Measurements from ENCODE around the gene NXPE3. TPM values are rescaled to one million over a fixed set of nuclear protein-coding genes. Genes with fewer than 3 reads are reported as not detected.

The NXPE3 gene
- total and polyA plus RNA-seq, 9 of the 15 experiments (the other 6 are each of a cell fraction or from before 2014, with no cell fraction given) = 0.25 to 2.5 (median 0.95) TPM

DNA sequence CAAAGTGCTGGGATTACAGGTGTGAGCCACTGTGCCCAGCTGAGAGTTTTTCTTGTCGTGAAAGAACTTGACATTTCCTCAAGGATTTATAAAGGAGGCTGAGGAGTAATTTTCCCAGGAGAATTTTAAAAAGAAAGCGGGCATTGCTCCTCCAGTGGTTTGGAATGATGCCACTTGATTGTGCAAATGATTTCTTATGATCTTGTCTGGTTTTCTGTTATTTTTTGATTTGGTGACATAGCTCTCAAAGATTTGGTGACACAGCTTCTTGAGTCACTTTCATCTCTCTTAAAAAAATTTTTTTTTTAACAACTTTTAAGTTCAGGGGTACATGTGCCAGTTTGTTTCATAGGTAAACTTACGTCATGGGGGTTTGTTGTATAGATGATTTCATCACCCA, 45.7 kb downstream of the NXPE3 start:
- H3K27me3 ChIP-seq (ENCODE audit: control insufficient read depth in 2 of 2, insufficient read depth in 2 of 2, low read length in 2 of 2) = no peaks in the 10 kb centered on the region
- no peaks in the 10 kb centered on the region for H3K36me3 ChIP-seq (ENCODE audit: control insufficient read depth, insufficient read depth, low read length)
- no peaks in the 10 kb centered on the region for H4K20me1 ChIP-seq (replicated peaks; ENCODE audit: control insufficient read depth, insufficient read depth, low read length)
- DNase-seq (ENCODE audit: extremely low read depth in 1 of 4, low spot score in 3 of 4) (no peak), ATAC-seq (no peak), FAIRE-seq (no peak)
- no peaks in the 10 kb centered on the region for H3K79me2 ChIP-seq (ENCODE audit: control insufficient read depth, insufficient read depth, low read length)
- no peaks in the 10 kb centered on the region for H3K9me1 ChIP-seq (ENCODE audit: control insufficient read depth, insufficient read depth, low read length)
- ChIA-PET POLR2A (interaction anchor here (1.6 kb wide), 1 partner anchor 11 kb away, joined by 3 read pairs; no protein-coding TSS in a partner anchor), CTCF (ENCODE audit: low intra/inter-chr PET ratio) (no interaction called here)
- no TSS peak for BruUV-seq (replicated peaks)
- no peak overlapping the region for H3K4me3 ChIP-seq
- H3K4me1 ChIP-seq (replicated peaks in 1 of 2; ENCODE audit: control insufficient read depth in 2 of 2, insufficient read depth in 2 of 2, low read length in 2 of 2) = peaks cover 3 to 5% of the 10 kb centered on the region in 2 experiments; a peak in 3 of 5 replicates
- no peaks in the 10 kb centered on the region for H3K9me3 ChIP-seq (replicated peaks; ENCODE audit: control insufficient read depth, insufficient read depth, low read depth, low read length)
- no peak overlapping the region for H3K4me2 ChIP-seq (ENCODE audit: insufficient read depth, low read length)
- H3K9ac ChIP-seq (ENCODE audit: insufficient read depth in 1 of 2, low read depth in 2 of 2, low read length in 2 of 2) = no peak overlapping the region
- no peak overlapping the region for H2AFZ ChIP-seq (ENCODE audit: low read depth, low read length)
- intact Hi-C loops (cut with micrococcal nuclease) (loop anchor here (1.0 kb wide), 1 partner anchor 11 kb away; no protein-coding TSS in a partner anchor), in situ Hi-C loops (cut with MboI) (loop anchor here (25.0 kb wide), 1 partner anchor 713 kb away; no protein-coding TSS in a partner anchor)
- no peak overlapping the region for H3K27ac ChIP-seq (ENCODE audit: extremely low read depth, low read depth, low read length)
- TF ChIP-seq KAT7 (CRISPR knock-in tag; IDR thresholded peaks at IDR 0.05; ENCODE audit: borderline replicate concordance) = no peak
- TF ChIP-seq ZSCAN29 (IDR thresholded peaks at IDR 0.05) = no peak
- no peak for TF ChIP-seq ARID1B (IDR thresholded peaks at IDR 0.05)
- TF ChIP-seq KAT8 (IDR thresholded peaks at IDR 0.05; ENCODE audit: low read depth) = no peak
- TF ChIP-seq SMAD2 (IDR thresholded peaks at IDR 0.05; ENCODE audit: low read depth, low read length) = no peak
- no peak for TF ChIP-seq GMEB1 (CRISPR knock-in tag; IDR thresholded peaks at IDR 0.05)
- TF ChIP-seq E2F1 (CRISPR knock-in tag; IDR thresholded peaks at IDR 0.05) = no peak
- WGBS (ENCODE audit: insufficient coverage, low coverage, missing lambda C conversion rate) = 44% methylated on average over 3 of the region's 3 CpGs

Data from K562 (cell line).